Nephron progenitor cell (in vitro differentiated cells): Measurements from ENCODE around the gene TNNT3.

Experiments used
- DNase-seq: peaks from one replicate; pipeline ENCODE4 v3.0.0; 2021
- H3K27ac Mint-ChIP-seq: 2 replicates; pipeline ENCODE4 v1.8.0; 2021; ENCODE audit warnings: mild to moderate bottlenecking, moderate library complexity, mixed read lengths
- H3K27me3 Mint-ChIP-seq: 2 replicates; pipeline ENCODE4 v1.8.0; 2021; ENCODE audit warnings: mild to moderate bottlenecking, low read depth, mixed read lengths; ENCODE audit not compliant: poor library complexity
- H3K36me3 Mint-ChIP-seq: 2 replicates; pipeline ENCODE4 v1.8.0; 2021; ENCODE audit warnings: low read depth, mixed read lengths
- H3K4me1 Mint-ChIP-seq: 2 replicates; pipeline ENCODE4 v1.8.0; 2021; ENCODE audit warnings: mixed read lengths
- H3K4me3 Mint-ChIP-seq: 2 replicates; pipeline ENCODE4 v1.8.0; 2021; ENCODE audit warnings: mild to moderate bottlenecking, moderate library complexity, mixed read lengths
- H3K9me3 Mint-ChIP-seq: 2 replicates; pipeline ENCODE4 v1.8.0; 2021; ENCODE audit warnings: mild to moderate bottlenecking, moderate library complexity, mixed read lengths
- TF ChIP-seq, protein P1 (sequence below): fragments of 200-600 bp; sonication (generic); IDR thresholded peaks from 2 replicates; pipeline ENCODE4 v1.5.0; 2021; ENCODE audit warnings: antibody characterized with exemption

Gene TNNT3

DNA sequence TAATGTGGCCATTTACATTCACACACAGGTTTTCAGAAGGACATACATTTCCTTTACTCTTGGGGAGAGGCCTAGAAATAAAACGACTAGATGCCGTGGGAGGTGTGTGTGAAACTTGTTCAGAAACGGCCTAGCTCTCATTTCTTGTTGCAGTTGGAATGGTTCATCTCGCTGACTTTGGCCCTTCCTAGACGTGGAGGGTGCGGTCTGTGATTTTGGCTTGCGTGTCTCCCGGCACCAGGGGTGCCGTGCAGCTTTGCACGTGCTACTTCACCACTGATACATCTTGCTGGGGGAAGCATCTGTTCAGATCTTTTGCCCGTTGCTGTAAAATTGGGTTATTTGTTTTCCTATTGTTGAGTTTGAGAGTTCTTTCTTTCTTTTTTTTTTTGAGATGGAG is 24.7 kb upstream of the TNNT3 start:
- Mint-ChIP-seq H3K27ac (peak overlapping the region; percentile 93), H3K36me3 (no peaks in the 10 kb centered on the region), H3K4me1 (peaks cover 29% of the 10 kb centered on the region), H3K27me3 (peaks cover 7% of the 10 kb centered on the region), H3K9me3 (no peaks in the 10 kb centered on the region), H3K4me3 (no peak overlapping the region)
- TF ChIP-seq, protein P1, sequence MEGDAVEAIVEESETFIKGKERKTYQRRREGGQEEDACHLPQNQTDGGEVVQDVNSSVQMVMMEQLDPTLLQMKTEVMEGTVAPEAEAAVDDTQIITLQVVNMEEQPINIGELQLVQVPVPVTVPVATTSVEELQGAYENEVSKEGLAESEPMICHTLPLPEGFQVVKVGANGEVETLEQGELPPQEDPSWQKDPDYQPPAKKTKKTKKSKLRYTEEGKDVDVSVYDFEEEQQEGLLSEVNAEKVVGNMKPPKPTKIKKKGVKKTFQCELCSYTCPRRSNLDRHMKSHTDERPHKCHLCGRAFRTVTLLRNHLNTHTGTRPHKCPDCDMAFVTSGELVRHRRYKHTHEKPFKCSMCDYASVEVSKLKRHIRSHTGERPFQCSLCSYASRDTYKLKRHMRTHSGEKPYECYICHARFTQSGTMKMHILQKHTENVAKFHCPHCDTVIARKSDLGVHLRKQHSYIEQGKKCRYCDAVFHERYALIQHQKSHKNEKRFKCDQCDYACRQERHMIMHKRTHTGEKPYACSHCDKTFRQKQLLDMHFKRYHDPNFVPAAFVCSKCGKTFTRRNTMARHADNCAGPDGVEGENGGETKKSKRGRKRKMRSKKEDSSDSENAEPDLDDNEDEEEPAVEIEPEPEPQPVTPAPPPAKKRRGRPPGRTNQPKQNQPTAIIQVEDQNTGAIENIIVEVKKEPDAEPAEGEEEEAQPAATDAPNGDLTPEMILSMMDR, result no peak
- DNase-seq, result no peak

DNA sequence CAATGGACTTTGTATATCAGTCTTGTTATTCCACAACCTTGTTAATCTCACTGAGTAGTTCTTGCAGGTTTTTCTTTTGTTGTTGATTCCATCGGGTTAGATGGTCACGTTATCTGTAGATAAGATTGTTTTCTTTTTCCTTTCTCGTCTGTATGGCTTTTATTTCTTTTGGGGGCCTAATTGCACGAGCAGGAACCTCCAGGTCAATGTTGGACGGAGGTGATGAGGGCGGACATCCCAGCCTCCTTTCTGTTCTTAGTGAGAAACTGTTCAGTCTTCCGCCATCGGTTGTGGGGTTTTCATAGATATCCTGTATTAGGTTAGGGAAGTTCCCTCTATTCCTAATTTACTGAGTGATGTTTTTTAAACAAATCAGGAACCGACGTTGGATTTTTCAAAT is 23.0 kb upstream of the TNNT3 start:
- no peak for DNase-seq
- H3K4me1 Mint-ChIP-seq, result peaks cover 23% of the 10 kb centered on the region
- H3K27me3 Mint-ChIP-seq, result peaks cover 7% of the 10 kb centered on the region
- TF ChIP-seq, protein P1, result no peak
- no peak overlapping the region for H3K27ac Mint-ChIP-seq
- no peak overlapping the region for H3K4me3 Mint-ChIP-seq
- H3K9me3 Mint-ChIP-seq, result no peaks in the 10 kb centered on the region
- no peaks in the 10 kb centered on the region for H3K36me3 Mint-ChIP-seq

DNA sequence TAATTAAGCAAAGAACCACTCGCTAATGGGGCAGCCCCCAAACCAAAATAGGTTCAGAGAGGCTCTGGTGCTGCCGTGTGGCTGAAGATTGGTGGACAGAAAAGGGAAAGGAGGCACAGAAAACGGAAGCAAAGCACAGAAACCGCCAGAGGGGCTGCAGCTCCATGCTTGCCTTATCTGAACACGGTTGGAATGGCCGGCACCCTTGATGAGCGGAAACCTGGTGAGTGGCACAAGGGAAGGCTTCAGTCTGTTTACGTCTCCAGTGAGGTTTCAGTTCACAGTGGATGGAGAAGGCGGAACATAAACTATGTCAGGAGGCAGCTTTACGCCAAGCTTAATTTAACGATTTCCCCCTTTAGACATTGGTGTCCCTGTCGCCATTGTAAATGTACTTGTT is 22.6 kb upstream of the TNNT3 start:
- H3K4me1 Mint-ChIP-seq, result peaks cover 23% of the 10 kb centered on the region
- TF ChIP-seq, protein P1, result no peak
- no peaks in the 10 kb centered on the region for H3K36me3 Mint-ChIP-seq
- no peaks in the 10 kb centered on the region for H3K9me3 Mint-ChIP-seq
- peaks cover 7% of the 10 kb centered on the region for H3K27me3 Mint-ChIP-seq
- no peak for DNase-seq
- H3K27ac Mint-ChIP-seq, result peak overlapping the region; percentile 78
- H3K4me3 Mint-ChIP-seq, result no peak overlapping the region

GRCh38 chr11:1899090-1899489 is 20.4 kb upstream of the TNNT3 start:
- no peaks in the 10 kb centered on the region for H3K36me3 Mint-ChIP-seq
- peaks cover 3% of the 10 kb centered on the region for H3K27me3 Mint-ChIP-seq
- no peak overlapping the region for H3K4me3 Mint-ChIP-seq
- DNase-seq, result no peak
- H3K27ac Mint-ChIP-seq, result no peak overlapping the region
- H3K4me1 Mint-ChIP-seq, result peaks cover 23% of the 10 kb centered on the region
- TF ChIP-seq, protein P1, result no peak
- no peaks in the 10 kb centered on the region for H3K9me3 Mint-ChIP-seq

GRCh38 chr11:1899686-1900085 is 19.8 kb upstream of the TNNT3 start:
- no peaks in the 10 kb centered on the region for H3K9me3 Mint-ChIP-seq
- H3K36me3 Mint-ChIP-seq, result no peaks in the 10 kb centered on the region
- DNase-seq, result no peak
- no peak overlapping the region for H3K4me3 Mint-ChIP-seq
- H3K27me3 Mint-ChIP-seq, result peaks cover 5% of the 10 kb centered on the region
- H3K4me1 Mint-ChIP-seq, result peaks cover 19% of the 10 kb centered on the region
- no peak overlapping the region for H3K27ac Mint-ChIP-seq
- TF ChIP-seq, protein P1, result no peak

DNA sequence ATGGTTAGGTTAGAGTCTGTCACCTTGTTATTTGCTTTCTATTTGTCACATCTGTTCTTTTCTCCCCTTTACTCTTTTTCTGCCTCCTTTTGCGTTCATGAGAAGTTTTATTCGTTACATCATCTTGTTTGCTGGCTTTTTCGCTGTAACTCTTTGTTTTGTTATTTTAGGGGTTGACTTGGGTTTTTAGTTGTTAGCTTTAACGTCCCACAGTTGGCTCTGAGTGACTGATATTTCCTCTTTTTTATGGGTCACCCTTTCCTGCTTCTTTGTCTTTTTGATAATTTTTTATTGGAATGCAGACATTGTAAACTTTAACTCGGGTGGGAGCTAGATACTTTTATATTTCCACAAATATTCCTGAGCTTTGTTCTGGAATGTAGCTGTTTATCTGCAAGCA is 13.3 kb upstream of the TNNT3 start:
- no peak for DNase-seq
- peak overlapping the region; percentile 27 for H3K27ac Mint-ChIP-seq
- H3K9me3 Mint-ChIP-seq, result no peaks in the 10 kb centered on the region

More for the DNA sequence above, 13.3 kb upstream of the TNNT3 start:
- TF ChIP-seq, protein P1, result no peak
- Mint-ChIP-seq H3K36me3 (no peaks in the 10 kb centered on the region), H3K4me1 (peaks cover 26% of the 10 kb centered on the region), H3K4me3 (no peak overlapping the region), H3K27me3 (peaks cover 9% of the 10 kb centered on the region)
